ENCODE data around the gene GPR160. TPM values are rescaled to one million over a fixed set of nuclear protein-coding genes. Genes with fewer than 3 reads are reported as not detected.

GPR160 gene
- total and polyA plus RNA-seq, 4 donors: 16.9 to 23.3 (median 20.7) TPM

- no peak for DNase-seq
- Histone ChIP-seq H3K36me3 (ENCODE audit: control insufficient read depth in 4 of 4, insufficient read depth in 4 of 4, low read length in 4 of 4) (peaks cover 0 to 6% (median 0%) of the 10 kb centered on the region in 4 donors), H3K27ac (ENCODE audit: low read depth in 1 of 2, low read length in 1 of 2) (no peak overlapping the region), H3K27me3 (ENCODE audit: control insufficient read depth in 3 of 3, insufficient read depth in 3 of 3, low read length in 2 of 3) (no peaks in the 10 kb centered on the region), H3K4me1 (ENCODE audit: control insufficient read depth in 5 of 5, insufficient read depth in 5 of 5, low read length in 5 of 5) (no peaks in the 10 kb centered on the region), H3K4me3 (no peak overlapping the region), H3K9me3 (ENCODE audit: control insufficient read depth in 4 of 4, insufficient read depth in 3 of 4, low read length in 3 of 4) (no peaks in the 10 kb centered on the region), H3K9ac (ENCODE audit: insufficient read depth in 1 of 2, low read length in 2 of 2) (no peak overlapping the region)
- ATAC-seq (ENCODE audit: insufficient read depth, low FRiP score): no peak
- TF ChIP-seq CTCF (IDR thresholded peaks at IDR 0.05; ENCODE audit: control extremely low read depth, extremely low read depth): no peak
- 96 to 97% methylated on average over 18 of the region's 18 CpGs for WGBS, 2 donors
Observed at GRCh38 chr3:170064108-170064507, 26.3 kb downstream of the GPR160 start.

GRCh38 chr3:170075441-170076091, 37.8 kb downstream of the GPR160 start:
- no peak overlapping the region for H3K27ac ChIP-seq (ENCODE audit: low read depth in 1 of 2, low read length in 1 of 2)
- peaks cover 0 to 2% (median 0%) of the 10 kb centered on the region in 4 donors for H3K9me3 ChIP-seq (ENCODE audit: control insufficient read depth in 4 of 4, insufficient read depth in 3 of 4, low read length in 3 of 4)
- DNase-seq (no peak), ATAC-seq (ENCODE audit: insufficient read depth, low FRiP score) (no peak)
- no peaks in the 10 kb centered on the region for H3K27me3 ChIP-seq (ENCODE audit: control insufficient read depth in 3 of 3, insufficient read depth in 3 of 3, low read length in 2 of 3)
- H3K36me3 ChIP-seq (ENCODE audit: control insufficient read depth in 4 of 4, insufficient read depth in 4 of 4, low read length in 4 of 4): peaks cover 0 to 6% (median 3%) of the 10 kb centered on the region in 4 donors
- 72 to 96% methylated on average over 4 of the region's 4 CpGs for WGBS, 2 donors
- peaks cover 0 to 8% (median 0%) of the 10 kb centered on the region in 5 donors for H3K4me1 ChIP-seq (ENCODE audit: control insufficient read depth in 5 of 5, insufficient read depth in 5 of 5, low read length in 5 of 5)
- no peak overlapping the region for H3K9ac ChIP-seq (ENCODE audit: insufficient read depth in 1 of 2, low read length in 2 of 2)
- no peak for TF ChIP-seq CTCF (IDR thresholded peaks at IDR 0.05; ENCODE audit: control extremely low read depth, extremely low read depth)
- H3K4me3 ChIP-seq: no peak overlapping the region

GRCh38 chr3:170076715-170077238, 39.0 kb downstream of the GPR160 start:
- no peak for DNase-seq
- no peak overlapping the region for H3K27ac ChIP-seq (ENCODE audit: low read depth in 1 of 2, low read length in 1 of 2)
- ATAC-seq (ENCODE audit: insufficient read depth, low FRiP score): no peak

More at GRCh38 chr3:170076715-170077238, 39.0 kb downstream of the GPR160 start:
- no peaks in the 10 kb centered on the region for H3K27me3 ChIP-seq (ENCODE audit: control insufficient read depth in 3 of 3, insufficient read depth in 3 of 3, low read length in 2 of 3)
- no peak overlapping the region for H3K4me3 ChIP-seq
- peaks cover 0 to 6% (median 3%) of the 10 kb centered on the region in 4 donors for H3K36me3 ChIP-seq (ENCODE audit: control insufficient read depth in 4 of 4, insufficient read depth in 4 of 4, low read length in 4 of 4)
- peaks cover 0 to 2% (median 0%) of the 10 kb centered on the region in 4 donors for H3K9me3 ChIP-seq (ENCODE audit: control insufficient read depth in 4 of 4, insufficient read depth in 3 of 4, low read length in 3 of 4)
- H3K9ac ChIP-seq (ENCODE audit: insufficient read depth in 1 of 2, low read length in 2 of 2): no peak overlapping the region
- WGBS, 2 donors: 80 to 91% methylated on average over 6 of the region's 6 CpGs
- H3K4me1 ChIP-seq (ENCODE audit: control insufficient read depth in 5 of 5, insufficient read depth in 5 of 5, low read length in 5 of 5): peaks cover 0 to 8% (median 0%) of the 10 kb centered on the region in 5 donors
- no peak for TF ChIP-seq CTCF (IDR thresholded peaks at IDR 0.05; ENCODE audit: control extremely low read depth, extremely low read depth)
